HepG2 (cell line): Measurements from ENCODE around the gene PTPRCAP. TPM values are rescaled to one million over a fixed set of nuclear protein-coding genes. Genes with fewer than 3 reads are reported as not detected.
A peak's percentile ranks its signal among the peaks of the same experiment; 100 is the strongest.

Source experiments
- EEA1 ChIP-seq: sonication (generic); formaldehyde crosslinking; IDR thresholded peaks from 2 replicates; pipeline ENCODE4 v1.5.1; 2020; ENCODE audit warnings: mild to moderate bottlenecking, missing genetic modification reagents, borderline replicate concordance
- GABPA ChIP-seq, 2 experiments: IDR thresholded peaks; 2 replicates each; pipeline ENCODE4 v1.6.1; 2011 to 2016; ENCODE audit warnings: low read depth in 2 of 2, low read length in 1 of 2, missing biosample characterization in 1 of 2, missing genetic modification characterization in 1 of 2
- KDM5B ChIP-seq: sonication (generic); formaldehyde crosslinking; IDR thresholded peaks from 2 replicates; pipeline ENCODE4 v1.4.0; 2020; ENCODE audit warnings: missing genetic modification reagents, mild to moderate bottlenecking, borderline replicate concordance
- RAD21 ChIP-seq: fragments of 450-650 bp; formaldehyde crosslinking; IDR thresholded peaks from 2 replicates; pipeline ENCODE4 v1.5.0; 2020; ENCODE audit warnings: mild to moderate bottlenecking
- RBFOX2 ChIP-seq: fragments of 200-400 bp; formaldehyde crosslinking; IDR thresholded peaks from 2 replicates; pipeline ENCODE4 v1.6.1; 2017; ENCODE audit warnings: low read depth, mild to moderate bottlenecking, low read length
- SIN3A ChIP-seq: IDR thresholded peaks from 2 replicates; pipeline ENCODE4 v1.6.1; 2011; ENCODE audit warnings: low read depth, mild to moderate bottlenecking, control low read depth, low read length, borderline replicate concordance
- SP4 ChIP-seq: sonication (generic); formaldehyde crosslinking; IDR thresholded peaks from 2 replicates; pipeline ENCODE4 v1.8.1; 2023; ENCODE audit warnings: mild to moderate bottlenecking, missing genetic modification reagents
- SPEN ChIP-seq: sonication (generic); formaldehyde crosslinking; IDR thresholded peaks from 2 replicates; pipeline ENCODE4 v1.5.1; 2020; ENCODE audit warnings: low read depth, mild to moderate bottlenecking, missing genetic modification reagents
- ZFP36L1 ChIP-seq: sonication (generic); formaldehyde crosslinking; IDR thresholded peaks from 2 replicates; pipeline ENCODE4 v1.8.0; 2022; ENCODE audit warnings: mild to moderate bottlenecking, missing genetic modification reagents, moderate library complexity
- ZNF331 ChIP-seq: sonication (generic); formaldehyde crosslinking; IDR thresholded peaks from 2 replicates; pipeline ENCODE4 v1.4.0; 2020; ENCODE audit warnings: missing genetic modification reagents
- ZNF350 ChIP-seq: sonication (generic); formaldehyde crosslinking; IDR thresholded peaks from 2 replicates; pipeline ENCODE4 v1.4.0; 2020; ENCODE audit warnings: mild to moderate bottlenecking, low read depth, missing genetic modification reagents, borderline replicate concordance
- ZNF431 ChIP-seq: sonication (generic); formaldehyde crosslinking; IDR thresholded peaks from 2 replicates; pipeline ENCODE4 v1.9.0; 2022; ENCODE audit warnings: missing genetic modification reagents, low read depth, mild to moderate bottlenecking, borderline replicate concordance
- ZNF709 ChIP-seq: sonication (generic); formaldehyde crosslinking; IDR thresholded peaks from 2 replicates; pipeline ENCODE4 v1.5.0; 2020; ENCODE audit warnings: mild to moderate bottlenecking, missing genetic modification reagents
- ZNF737 ChIP-seq: sonication (generic); formaldehyde crosslinking; IDR thresholded peaks from 2 replicates; pipeline ENCODE4 v1.5.0; 2020; ENCODE audit warnings: missing genetic modification reagents, mild to moderate bottlenecking, borderline replicate concordance
- polyA plus RNA-seq, 8 experiments: library from polyadenylated mRNA; depleted of rRNA in 3 of 8; stranded (reverse) in 7 of 8; unstranded in 1 of 8; fragments of >200 nt; fragmentation: Illumina TruSeq in 4 of 8; extraction: Trizol in 4 of 8; gene quantifications; 2 replicates each; pipeline versions ENCODE4 v1.2.1 to v1.2.3, GENCODE V29; 2011 to 2016; ENCODE audit warnings: low read depth in 4 of 8, missing spikeins in 1 of 8, mixed read lengths in 1 of 8; ENCODE audit not compliant: insufficient read depth in 1 of 8
- total RNA-seq, 5 experiments: library from RNA; depleted of rRNA; stranded (reverse); fragments of >200 nt; fragmentation: Illumina TruSeq; extraction: Trizol; gene quantifications; 2 replicates each; pipeline ENCODE4 v1.2.3, GENCODE V29; 2016; ENCODE audit warnings: low read depth in 1 of 5
- TF ChIP-seq, protein P1 (sequence below), 2 experiments: sonication (generic) in 1 of 2; formaldehyde crosslinking in 1 of 2; IDR thresholded peaks; 2 replicates each; pipeline versions ENCODE4 v1.6.1 to v1.9.0; 2014 to 2022; ENCODE audit warnings: antibody characterized with exemption in 1 of 2, borderline replicate concordance in 1 of 2, inconsistent platforms in 1 of 2, low read depth in 1 of 2, missing genetic modification reagents in 1 of 2
- TF ChIP-seq, protein P2 (sequence below): sonication (generic); formaldehyde crosslinking; IDR thresholded peaks from 2 replicates; pipeline ENCODE4 v1.5.0; 2020; ENCODE audit warnings: mild to moderate bottlenecking, missing genetic modification reagents
- TF ChIP-seq, protein P3 (sequence below): IDR thresholded peaks from 2 replicates; pipeline ENCODE4 v1.6.1; 2018; ENCODE audit warnings: missing genetic modification reagents
- TF ChIP-seq, protein P4 (sequence below): sonication (generic); formaldehyde crosslinking; IDR thresholded peaks from 2 replicates; pipeline ENCODE4 v1.8.1; 2022; ENCODE audit warnings: mild to moderate bottlenecking, missing genetic modification reagents

Gene PTPRCAP
- total and polyA plus RNA-seq, 2 of the 13 experiments (the other 11 are each of a cell fraction or from before 2014, with no cell fraction given) = 0.60 to 0.70 TPM

DNA sequence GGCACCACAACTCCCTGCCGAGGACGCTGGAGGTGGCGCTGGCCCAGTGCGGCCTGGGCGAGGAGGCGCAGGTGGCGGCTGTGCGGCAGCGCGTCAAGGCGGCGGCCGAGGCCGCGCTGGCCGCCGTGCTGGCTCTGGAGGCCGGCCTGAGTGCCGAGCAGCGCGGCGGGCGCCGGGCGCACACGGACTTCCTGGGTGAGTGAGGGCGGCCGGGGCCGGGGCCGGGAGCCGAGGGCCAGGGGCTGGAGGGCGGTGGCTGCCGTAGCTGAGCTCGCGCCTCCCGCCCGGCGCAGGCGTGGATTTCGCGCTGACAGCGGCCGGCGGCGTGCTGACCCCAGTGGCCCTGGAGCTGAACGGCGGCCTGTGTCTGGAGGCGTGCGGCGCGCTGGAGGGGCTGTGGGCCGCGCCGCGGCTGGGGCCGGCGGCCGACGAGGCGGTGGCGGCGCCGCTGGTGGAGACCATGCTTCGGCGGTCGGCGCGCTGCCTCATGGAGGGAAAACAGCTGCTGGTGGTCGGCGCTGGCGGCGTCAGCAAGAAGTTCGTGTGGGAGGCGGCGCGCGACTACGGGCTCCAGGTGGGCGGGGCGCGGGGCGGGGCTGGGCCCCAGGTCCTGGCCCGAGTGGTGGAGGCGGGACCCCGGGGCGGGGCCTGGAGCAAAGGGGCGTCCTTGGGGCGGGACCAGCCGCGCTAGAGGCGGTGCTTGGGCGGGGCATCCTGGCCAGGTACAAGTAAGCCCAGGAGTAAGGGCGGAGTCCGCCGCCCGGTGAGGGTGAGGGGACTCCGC is 16.6 kb downstream of the PTPRCAP start (continued):
- TF ChIP-seq ZNF431 (CRISPR knock-in tag) = no peak
- no peak for TF ChIP-seq GABPA (IDR thresholded peaks at IDR 0.05; ENCODE audit: low read depth, low read length)
- TF ChIP-seq GABPA (CRISPR knock-in tag; IDR thresholded peaks at IDR 0.05; ENCODE audit: low read depth) = no peak
- TF ChIP-seq, protein P1, sequence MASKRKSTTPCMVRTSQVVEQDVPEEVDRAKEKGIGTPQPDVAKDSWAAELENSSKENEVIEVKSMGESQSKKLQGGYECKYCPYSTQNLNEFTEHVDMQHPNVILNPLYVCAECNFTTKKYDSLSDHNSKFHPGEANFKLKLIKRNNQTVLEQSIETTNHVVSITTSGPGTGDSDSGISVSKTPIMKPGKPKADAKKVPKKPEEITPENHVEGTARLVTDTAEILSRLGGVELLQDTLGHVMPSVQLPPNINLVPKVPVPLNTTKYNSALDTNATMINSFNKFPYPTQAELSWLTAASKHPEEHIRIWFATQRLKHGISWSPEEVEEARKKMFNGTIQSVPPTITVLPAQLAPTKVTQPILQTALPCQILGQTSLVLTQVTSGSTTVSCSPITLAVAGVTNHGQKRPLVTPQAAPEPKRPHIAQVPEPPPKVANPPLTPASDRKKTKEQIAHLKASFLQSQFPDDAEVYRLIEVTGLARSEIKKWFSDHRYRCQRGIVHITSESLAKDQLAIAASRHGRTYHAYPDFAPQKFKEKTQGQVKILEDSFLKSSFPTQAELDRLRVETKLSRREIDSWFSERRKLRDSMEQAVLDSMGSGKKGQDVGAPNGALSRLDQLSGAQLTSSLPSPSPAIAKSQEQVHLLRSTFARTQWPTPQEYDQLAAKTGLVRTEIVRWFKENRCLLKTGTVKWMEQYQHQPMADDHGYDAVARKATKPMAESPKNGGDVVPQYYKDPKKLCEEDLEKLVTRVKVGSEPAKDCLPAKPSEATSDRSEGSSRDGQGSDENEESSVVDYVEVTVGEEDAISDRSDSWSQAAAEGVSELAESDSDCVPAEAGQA (IDR thresholded peaks at IDR 0.05; ENCODE audit: low read depth) = no peak; the same call in 1 of the 2 replicates
- TF ChIP-seq, protein P1 (CRISPR knock-in tag; IDR thresholded peaks at IDR 0.05; ENCODE audit: borderline replicate concordance) = peak; percentile 70; the same call in 1 of the 2 replicates
- no peak for TF ChIP-seq ZNF709 (CRISPR knock-in tag)
- no peak for TF ChIP-seq ZNF350 (CRISPR knock-in tag)
- peak; percentile 98 for TF ChIP-seq SP4
- no peak for TF ChIP-seq ZNF737 (CRISPR knock-in tag)
- 0 out of 2 replicates have a peak, but pooled peaks have one; percentile 27 for TF ChIP-seq EEA1 (CRISPR knock-in tag)
- TF ChIP-seq KDM5B (CRISPR knock-in tag) = no peak
- no peak for TF ChIP-seq ZFP36L1 (CRISPR knock-in tag)
- TF ChIP-seq, protein P2, sequence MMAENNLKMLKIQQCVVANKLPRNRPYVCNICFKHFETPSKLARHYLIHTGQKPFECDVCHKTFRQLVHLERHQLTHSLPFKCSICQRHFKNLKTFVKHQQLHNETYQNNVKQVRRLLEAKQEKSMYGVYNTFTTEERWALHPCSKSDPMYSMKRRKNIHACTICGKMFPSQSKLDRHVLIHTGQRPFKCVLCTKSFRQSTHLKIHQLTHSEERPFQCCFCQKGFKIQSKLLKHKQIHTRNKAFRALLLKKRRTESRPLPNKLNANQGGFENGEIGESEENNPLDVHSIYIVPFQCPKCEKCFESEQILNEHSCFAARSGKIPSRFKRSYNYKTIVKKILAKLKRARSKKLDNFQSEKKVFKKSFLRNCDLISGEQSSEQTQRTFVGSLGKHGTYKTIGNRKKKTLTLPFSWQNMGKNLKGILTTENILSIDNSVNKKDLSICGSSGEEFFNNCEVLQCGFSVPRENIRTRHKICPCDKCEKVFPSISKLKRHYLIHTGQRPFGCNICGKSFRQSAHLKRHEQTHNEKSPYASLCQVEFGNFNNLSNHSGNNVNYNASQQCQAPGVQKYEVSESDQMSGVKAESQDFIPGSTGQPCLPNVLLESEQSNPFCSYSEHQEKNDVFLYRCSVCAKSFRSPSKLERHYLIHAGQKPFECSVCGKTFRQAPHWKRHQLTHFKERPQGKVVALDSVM (CRISPR knock-in tag) = no peak
- peak; percentile 66; the same call in 1 of the 2 replicates for TF ChIP-seq SIN3A
- peak; percentile 50 for TF ChIP-seq RAD21 (CRISPR knock-in tag)
- peak; percentile 72 for TF ChIP-seq RBFOX2
- peak; percentile 56 for TF ChIP-seq SPEN
- TF ChIP-seq, protein P3, sequence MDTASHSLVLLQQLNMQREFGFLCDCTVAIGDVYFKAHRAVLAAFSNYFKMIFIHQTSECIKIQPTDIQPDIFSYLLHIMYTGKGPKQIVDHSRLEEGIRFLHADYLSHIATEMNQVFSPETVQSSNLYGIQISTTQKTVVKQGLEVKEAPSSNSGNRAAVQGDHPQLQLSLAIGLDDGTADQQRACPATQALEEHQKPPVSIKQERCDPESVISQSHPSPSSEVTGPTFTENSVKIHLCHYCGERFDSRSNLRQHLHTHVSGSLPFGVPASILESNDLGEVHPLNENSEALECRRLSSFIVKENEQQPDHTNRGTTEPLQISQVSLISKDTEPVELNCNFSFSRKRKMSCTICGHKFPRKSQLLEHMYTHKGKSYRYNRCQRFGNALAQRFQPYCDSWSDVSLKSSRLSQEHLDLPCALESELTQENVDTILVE (CRISPR knock-in tag) = no peak; the same call in 1 of the 2 replicates
- TF ChIP-seq, protein P4, sequence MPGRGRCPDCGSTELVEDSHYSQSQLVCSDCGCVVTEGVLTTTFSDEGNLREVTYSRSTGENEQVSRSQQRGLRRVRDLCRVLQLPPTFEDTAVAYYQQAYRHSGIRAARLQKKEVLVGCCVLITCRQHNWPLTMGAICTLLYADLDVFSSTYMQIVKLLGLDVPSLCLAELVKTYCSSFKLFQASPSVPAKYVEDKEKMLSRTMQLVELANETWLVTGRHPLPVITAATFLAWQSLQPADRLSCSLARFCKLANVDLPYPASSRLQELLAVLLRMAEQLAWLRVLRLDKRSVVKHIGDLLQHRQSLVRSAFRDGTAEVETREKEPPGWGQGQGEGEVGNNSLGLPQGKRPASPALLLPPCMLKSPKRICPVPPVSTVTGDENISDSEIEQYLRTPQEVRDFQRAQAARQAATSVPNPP (CRISPR knock-in tag) = no peak
- TF ChIP-seq ZNF331 (CRISPR knock-in tag) = no peak; the same call in 1 of the 2 replicates
